Endothelial cell of umbilical vein (primary cell): Measurements from ENCODE around the gene ABLIM1. TPM values are rescaled to one million over a fixed set of nuclear protein-coding genes. Genes with fewer than 3 reads are reported as not detected.

Experiments
- BruUV-seq: library from RNA; stranded (reverse); fragments of 400-500 nt; replicated peaks from 2 replicates; lab custom pipeline; 2021; lab: Mats Ljungman, UMichigan
- CTCF ChIA-PET: fragments of 300-600, 350-600 bp; sonication (Branson Sonifier 250); formaldehyde crosslinking; loops from one replicate; lab custom pipeline; 2021; ENCODE audit warnings: antibody characterized with exemption, inconsistent platforms; lab: Charles Lee
- POLR2A ChIA-PET: fragments of 300-600, 350-600 bp; sonication (Branson Sonifier 250); formaldehyde crosslinking; loops from one replicate; lab custom pipeline; 2021; ENCODE audit warnings: antibody characterized with exemption, inconsistent platforms; lab: Charles Lee
- DNase-seq: peaks from one replicate; pipeline ENCODE4 v3.0.0-alpha.2; 2011; ENCODE audit warnings: low read depth, low spot score
- FAIRE-seq: peaks from 2 replicates; lab custom pipeline; 2011; peaks lifted over from hg19 to GRCh38; lab: Jason Lieb, UNC
- H2AFZ ChIP-seq: 2 replicates; pipeline ENCODE4 v1.6.0; 2012; ENCODE audit warnings: low read depth, low read length, control low read depth, inconsistent platforms
- H3K27ac ChIP-seq: 2 replicates; pipeline ENCODE4 v1.5.1; 2011; ENCODE audit warnings: low read depth, mild to moderate bottlenecking, control low read depth, low read length, moderate library complexity; ENCODE audit not compliant: insufficient read depth
- H3K27me3 ChIP-seq, 2 experiments: 2 replicates each; pipeline versions ENCODE4 v1.6.0 to v1.6.1; 2011; ENCODE audit warnings: low read length in 2 of 2, mixed read lengths in 1 of 2; ENCODE audit not compliant: control insufficient read depth in 2 of 2, insufficient read depth in 2 of 2
- H3K36me3 ChIP-seq, 2 experiments: 2 replicates in 1 of 2; 3 replicates in 1 of 2; pipeline ENCODE4 v1.5.1; 2011; ENCODE audit warnings: low read length in 2 of 2, mild to moderate bottlenecking in 1 of 2, moderate library complexity in 1 of 2; ENCODE audit not compliant: control insufficient read depth in 2 of 2, insufficient read depth in 2 of 2; ENCODE audit errors: extremely low read depth in 1 of 2
- H3K4me1 ChIP-seq: 3 replicates; pipeline ENCODE4 v1.5.1; 2011; ENCODE audit warnings: mild to moderate bottlenecking, low read length; ENCODE audit not compliant: control insufficient read depth, insufficient read depth; ENCODE audit errors: extremely low read depth
- H3K4me2 ChIP-seq: 2 replicates; pipeline ENCODE4 v1.6.1; 2011; ENCODE audit warnings: low read length, control low read depth, mixed read lengths; ENCODE audit not compliant: insufficient read depth
- H3K4me3 ChIP-seq, 3 experiments: fragments of 200-600 bp in 1 of 3; sonication (generic), shearing (Covaris generic) in 1 of 3; replicated peaks in 1 of 3; 2 replicates each; pipeline ENCODE4 v1.5.1; 2011 to 2016; ENCODE audit warnings: control low read depth in 3 of 3, low read length in 3 of 3, mild to moderate bottlenecking in 2 of 3, inconsistent platforms in 1 of 3, low read depth in 1 of 3, moderate library complexity in 1 of 3; ENCODE audit not compliant: insufficient read depth in 1 of 3
- H3K79me2 ChIP-seq: 2 replicates; pipeline ENCODE4 v1.6.0; 2012; ENCODE audit warnings: low read length, inconsistent platforms; ENCODE audit not compliant: control insufficient read depth, insufficient read depth
- H3K9ac ChIP-seq: replicated peaks from 2 replicates; pipeline ENCODE3; 2011; ENCODE audit warnings: low read length, control low read depth; ENCODE audit not compliant: insufficient read depth; ENCODE audit errors: extremely low read depth
- H3K9me1 ChIP-seq: replicated peaks from 3 replicates; pipeline ENCODE4 v1.6.0; 2011; ENCODE audit warnings: mild to moderate bottlenecking, low read length; ENCODE audit not compliant: control insufficient read depth, insufficient read depth; ENCODE audit errors: extremely low read depth
- H3K9me3 ChIP-seq: replicated peaks from 2 replicates; pipeline ENCODE4 v1.5.1; 2012; ENCODE audit warnings: low read length, inconsistent platforms; ENCODE audit not compliant: control insufficient read depth, insufficient read depth
- H4K20me1 ChIP-seq: replicated peaks from 2 replicates; pipeline ENCODE3; 2011; ENCODE audit warnings: mild to moderate bottlenecking, low read length; ENCODE audit not compliant: control insufficient read depth, insufficient read depth; ENCODE audit errors: extremely low read depth
- EZH2 ChIP-seq: IDR thresholded peaks from 2 replicates; pipeline ENCODE4 v1.6.1; 2012; ENCODE audit warnings: borderline replicate concordance, low read depth, mild to moderate bottlenecking, moderate library complexity, low read length, inconsistent platforms; ENCODE audit not compliant: severe bottlenecking
- FOS ChIP-seq: IDR thresholded peaks from 2 replicates; pipeline ENCODE4 v1.6.1; 2011; ENCODE audit warnings: mild to moderate bottlenecking, low read length, moderate library complexity, borderline replicate concordance; ENCODE audit not compliant: insufficient read depth
- GATA2 ChIP-seq: IDR thresholded peaks from 2 replicates; pipeline ENCODE4 v1.7.0; 2011; ENCODE audit warnings: low read depth, mild to moderate bottlenecking, moderate library complexity, mixed read lengths, low read length; ENCODE audit not compliant: insufficient read length, insufficient read depth
- JUN ChIP-seq: IDR thresholded peaks from 2 replicates; pipeline ENCODE4 v1.6.1; 2011; ENCODE audit warnings: borderline replicate concordance, low read depth; ENCODE audit not compliant: insufficient read length, insufficient read depth
- MAX ChIP-seq: IDR thresholded peaks from 2 replicates; pipeline ENCODE4 v1.6.1; 2011; ENCODE audit not compliant: insufficient read depth, insufficient read length
- MYC ChIP-seq: IDR thresholded peaks from one replicate; pipeline ENCODE4 v1.6.1; 2011; ENCODE audit warnings: mild to moderate bottlenecking, low read depth, low read length
- POLR2A ChIP-seq: IDR thresholded peaks from 2 replicates; pipeline ENCODE4 v1.6.1; 2012; ENCODE audit warnings: low read depth, mild to moderate bottlenecking, control low read depth, low read length
- POLR2AphosphoS5 ChIP-seq: IDR thresholded peaks from 2 replicates; pipeline ENCODE4 v1.6.1; 2012; ENCODE audit warnings: low read depth, mild to moderate bottlenecking, control low read depth, low read length, moderate library complexity; ENCODE audit not compliant: insufficient read depth
- dilution Hi-C: fragments of 300-500 bp; cut with MboI; formaldehyde crosslinking; loops from one replicate; pipeline ENCODE4 v1.15.0; 2019; ENCODE audit warnings: low sequenced_read_pairs; ENCODE audit not compliant: extremely low pct_ligation_motif_present
- intact Hi-C: fragments of 100-400 bp; cut with micrococcal nuclease; formaldehyde crosslinking; loops from one replicate; pipeline ENCODE4 v1.10.0; 2022
- polyA plus RNA-seq, 4 experiments: library from polyadenylated mRNA; depleted of rRNA in 3 of 4; stranded (reverse) in 3 of 4; unstranded in 1 of 4; fragments of >200 nt; gene quantifications; 2 replicates each; pipeline versions ENCODE4 v1.2.1 to v1.2.3, GENCODE V29; 2011 to 2012; ENCODE audit warnings: missing spikeins in 1 of 4
- total RNA-seq: library from RNA; stranded (reverse); gene quantifications from 2 replicates; pipeline ENCODE4 v1.2.3, GENCODE V29; 2021
- TF ChIP-seq, protein P1 (sequence below), 2 donors: IDR thresholded peaks; 1 replicate in 1 of 2; 2 replicates in 1 of 2; pipeline ENCODE4 v1.5.1; 2011; ENCODE audit warnings: low read length in 2 of 2, mild to moderate bottlenecking in 2 of 2, moderate library complexity in 2 of 2, control low read depth in 1 of 2, inconsistent platforms in 1 of 2, low read depth in 1 of 2; ENCODE audit not compliant: insufficient read depth in 1 of 2; ENCODE audit errors: extremely low read depth in 1 of 2

The ABLIM1 gene
- total and polyA plus RNA-seq, 2 donors (not counting 3 experiments of a cell fraction or from before 2014, with no cell fraction given): 128 to 235 TPM

DNA sequence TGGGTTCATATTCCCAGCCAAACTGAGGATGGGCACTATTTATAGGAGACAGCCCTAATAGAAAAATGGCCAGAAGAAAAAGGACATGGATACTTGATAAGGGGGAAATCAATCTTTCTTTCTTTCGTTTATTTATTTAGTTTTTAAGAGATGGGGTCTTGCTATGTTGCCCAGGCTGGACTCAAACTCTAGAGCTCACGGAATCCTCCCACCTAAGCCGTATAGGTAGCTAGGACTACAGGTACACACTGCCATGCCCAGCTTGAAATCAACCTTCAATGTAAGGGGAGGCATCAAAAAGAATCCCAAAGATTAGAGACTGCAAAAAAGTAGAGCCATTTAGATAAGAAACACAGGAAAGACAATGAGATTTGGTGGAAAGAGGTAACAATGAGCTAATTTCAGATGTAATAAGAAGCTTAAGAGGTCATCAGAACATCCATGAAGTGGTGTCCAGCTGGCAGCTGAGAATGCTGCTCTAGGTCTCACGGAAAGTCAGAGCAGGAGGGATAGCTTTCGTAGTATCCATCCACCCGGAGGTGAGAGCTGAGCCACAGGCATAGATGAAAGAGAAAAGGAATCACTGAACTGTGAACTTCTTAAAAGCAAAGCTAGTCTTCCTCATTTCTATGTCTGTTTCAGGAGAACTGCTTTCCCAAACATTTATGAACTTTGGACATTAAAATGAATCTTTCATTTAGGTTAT, 10.5 kb upstream of the ABLIM1 start:
- H3K4me3 ChIP-seq: no peak overlapping the region
- intact Hi-C loops: no loop called here
- POLR2A ChIA-PET: no interaction called here

DNA sequence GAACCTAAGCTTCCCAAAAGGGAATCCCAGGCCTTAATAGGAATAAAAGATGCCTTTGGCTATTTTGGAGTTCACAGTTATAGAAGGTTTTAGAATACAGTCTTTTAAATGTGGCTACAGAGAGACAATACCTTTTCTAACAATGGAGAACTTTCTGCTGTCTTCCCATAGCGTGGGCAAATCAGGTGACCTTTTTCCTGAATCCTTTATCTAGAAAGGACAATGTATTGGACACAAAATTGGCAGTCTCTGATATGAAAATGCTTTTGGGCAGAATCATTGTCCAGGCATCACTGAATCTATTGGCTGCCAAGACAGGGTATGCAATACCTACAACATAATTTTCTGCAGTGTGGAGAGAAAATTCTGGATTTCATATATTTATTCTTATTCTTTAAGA, 7.8 kb upstream of the ABLIM1 start:
- Histone ChIP-seq H3K9me1 (no peaks in the 10 kb centered on the region), H2AFZ (no peak overlapping the region), H3K4me1 (peaks cover 7% of the 10 kb centered on the region), H3K79me2 (no peaks in the 10 kb centered on the region), H3K4me2 (no peak overlapping the region), H4K20me1 (no peaks in the 10 kb centered on the region), H3K9me3 (no peaks in the 10 kb centered on the region), H3K27ac (no peak overlapping the region), H3K9ac (no peak overlapping the region), H3K4me3 (no peak overlapping the region), H3K27me3 (no peaks in the 10 kb centered on the region), H3K36me3 (no peaks in the 10 kb centered on the region)
- intact Hi-C loops: no loop called here
- FAIRE-seq: peak; percentile 64
- TF ChIP-seq POLR2A: no peak
- TF ChIP-seq FOS: no peak
- TF ChIP-seq, protein P1, sequence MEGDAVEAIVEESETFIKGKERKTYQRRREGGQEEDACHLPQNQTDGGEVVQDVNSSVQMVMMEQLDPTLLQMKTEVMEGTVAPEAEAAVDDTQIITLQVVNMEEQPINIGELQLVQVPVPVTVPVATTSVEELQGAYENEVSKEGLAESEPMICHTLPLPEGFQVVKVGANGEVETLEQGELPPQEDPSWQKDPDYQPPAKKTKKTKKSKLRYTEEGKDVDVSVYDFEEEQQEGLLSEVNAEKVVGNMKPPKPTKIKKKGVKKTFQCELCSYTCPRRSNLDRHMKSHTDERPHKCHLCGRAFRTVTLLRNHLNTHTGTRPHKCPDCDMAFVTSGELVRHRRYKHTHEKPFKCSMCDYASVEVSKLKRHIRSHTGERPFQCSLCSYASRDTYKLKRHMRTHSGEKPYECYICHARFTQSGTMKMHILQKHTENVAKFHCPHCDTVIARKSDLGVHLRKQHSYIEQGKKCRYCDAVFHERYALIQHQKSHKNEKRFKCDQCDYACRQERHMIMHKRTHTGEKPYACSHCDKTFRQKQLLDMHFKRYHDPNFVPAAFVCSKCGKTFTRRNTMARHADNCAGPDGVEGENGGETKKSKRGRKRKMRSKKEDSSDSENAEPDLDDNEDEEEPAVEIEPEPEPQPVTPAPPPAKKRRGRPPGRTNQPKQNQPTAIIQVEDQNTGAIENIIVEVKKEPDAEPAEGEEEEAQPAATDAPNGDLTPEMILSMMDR (IDR thresholded peaks at IDR 0.05; ENCODE audit: extremely low read depth in 1 of 2, insufficient read depth in 1 of 2, low read depth in 1 of 2, low read length in 2 of 2): no peak
- no peak for TF ChIP-seq GATA2
- no peak for TF ChIP-seq POLR2AphosphoS5
- TF ChIP-seq EZH2: no peak
- TF ChIP-seq MYC: no peak
- no peak for TF ChIP-seq MAX
- no peak for TF ChIP-seq JUN
- DNase-seq: peak; percentile 56
- dilution Hi-C loops: no loop called here
- ChIA-PET CTCF (no interaction called here), POLR2A (no interaction called here)
- no TSS peak for BruUV-seq

More for the DNA sequence above, 10.5 kb upstream of the ABLIM1 start:
- Histone ChIP-seq H3K27ac (no peak overlapping the region), H3K9me1 (no peaks in the 10 kb centered on the region), H3K4me1 (peaks cover 7% of the 10 kb centered on the region), H3K9ac (no peak overlapping the region), H3K9me3 (no peaks in the 10 kb centered on the region), H2AFZ (no peak overlapping the region), H3K36me3 (no peaks in the 10 kb centered on the region), H3K79me2 (no peaks in the 10 kb centered on the region), H4K20me1 (no peaks in the 10 kb centered on the region), H3K27me3 (no peaks in the 10 kb centered on the region), H3K4me2 (no peak overlapping the region)
- BruUV-seq: no TSS peak
- CTCF ChIA-PET: interaction anchor here (0.8 to 1.6 kb wide), 4 partner anchors 9 to 25 kb away, joined by 3 to 5 read pairs (median 4); no protein-coding TSS in a partner anchor
- no peak for FAIRE-seq
- TF ChIP-seq EZH2 (no peak), GATA2 (no peak), POLR2AphosphoS5 (no peak), MAX (no peak), FOS (no peak), MYC (no peak)
- no peak for DNase-seq
- dilution Hi-C loops: no loop called here
